ENCODE results near the gene RNF121.

DNA sequence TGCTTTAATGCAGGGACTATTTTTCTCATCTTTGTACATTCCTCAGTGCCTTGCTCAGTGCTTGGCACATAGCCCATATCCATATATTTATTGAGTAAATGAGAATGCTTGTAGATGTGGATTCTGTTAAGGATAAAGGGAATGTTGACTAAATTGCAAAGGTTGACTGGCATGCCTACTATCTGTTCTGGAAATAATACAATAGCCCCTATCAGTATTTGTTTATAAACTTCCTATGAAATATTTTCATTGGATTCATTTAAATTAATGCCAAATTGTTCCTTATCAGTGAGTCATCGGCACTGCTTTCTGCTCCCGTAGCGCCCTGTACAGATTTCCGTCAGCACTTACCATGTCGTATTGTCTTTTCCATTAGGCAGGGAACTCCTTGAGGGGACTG is 8.0 kb downstream of the RNF121 start:
- TF ChIP-seq EZH2 (optimal IDR thresholded peaks at IDR 0.05; ENCODE audit: low read depth, low read length), result no peak
- TF ChIP-seq, protein P1, sequence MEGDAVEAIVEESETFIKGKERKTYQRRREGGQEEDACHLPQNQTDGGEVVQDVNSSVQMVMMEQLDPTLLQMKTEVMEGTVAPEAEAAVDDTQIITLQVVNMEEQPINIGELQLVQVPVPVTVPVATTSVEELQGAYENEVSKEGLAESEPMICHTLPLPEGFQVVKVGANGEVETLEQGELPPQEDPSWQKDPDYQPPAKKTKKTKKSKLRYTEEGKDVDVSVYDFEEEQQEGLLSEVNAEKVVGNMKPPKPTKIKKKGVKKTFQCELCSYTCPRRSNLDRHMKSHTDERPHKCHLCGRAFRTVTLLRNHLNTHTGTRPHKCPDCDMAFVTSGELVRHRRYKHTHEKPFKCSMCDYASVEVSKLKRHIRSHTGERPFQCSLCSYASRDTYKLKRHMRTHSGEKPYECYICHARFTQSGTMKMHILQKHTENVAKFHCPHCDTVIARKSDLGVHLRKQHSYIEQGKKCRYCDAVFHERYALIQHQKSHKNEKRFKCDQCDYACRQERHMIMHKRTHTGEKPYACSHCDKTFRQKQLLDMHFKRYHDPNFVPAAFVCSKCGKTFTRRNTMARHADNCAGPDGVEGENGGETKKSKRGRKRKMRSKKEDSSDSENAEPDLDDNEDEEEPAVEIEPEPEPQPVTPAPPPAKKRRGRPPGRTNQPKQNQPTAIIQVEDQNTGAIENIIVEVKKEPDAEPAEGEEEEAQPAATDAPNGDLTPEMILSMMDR (IDR thresholded peaks at IDR 0.05; ENCODE audit: low read length), result no peak
- no peak for TF ChIP-seq EZH2phosphoT487 (IDR thresholded peaks at IDR 0.05; ENCODE audit: low read length)

All from MM.1S (cell line).